GM18861 (cell line): ENCODE measurements around the gene NMT1.

ENCODE experiments used
- ATAC-seq: cut with Tn5 transposase; IDR thresholded peaks from one replicate; pipeline ENCODE4 v1.9.1; 2021; ENCODE audit not compliant: unreplicated experiment

NMT1 gene

GRCh38 chr17:45104029-45104428, 42.9 kb downstream of the NMT1 start:
- ATAC-seq: no peak

DNA sequence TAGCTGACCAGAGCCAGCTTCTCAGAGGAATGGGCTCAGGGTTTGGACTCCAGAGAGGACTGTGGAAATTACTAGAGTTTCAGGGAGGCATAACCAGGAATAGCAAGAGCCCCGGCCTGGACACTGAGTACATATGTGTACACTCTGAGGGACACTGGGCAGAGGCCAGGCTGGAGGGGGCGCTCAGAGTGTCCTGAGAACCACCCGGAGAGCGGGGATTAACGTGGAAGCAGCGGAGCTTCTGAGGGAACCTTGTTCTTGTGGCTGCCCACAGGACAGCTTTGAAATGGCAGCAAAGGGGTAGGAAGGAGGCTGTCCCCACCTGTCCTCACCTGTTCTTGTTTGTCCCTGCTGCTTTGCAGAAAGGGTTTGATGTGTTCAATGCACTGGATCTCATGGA, 43.4 kb downstream of the NMT1 start:
- ATAC-seq: no peak

GRCh38 chr17:45104907-45105624, 43.9 kb downstream of the NMT1 start:
- no peak for ATAC-seq

- no peak for ATAC-seq
These were observed 45.0 kb downstream of the NMT1 start for GRCh38 chr17:45106096-45106495.

- no peak for ATAC-seq
These were observed 45.5 kb downstream of the NMT1 start for GRCh38 chr17:45106582-45106981.

GRCh38 chr17:45107293-45108010, 46.3 kb downstream of the NMT1 start:
- no peak for ATAC-seq

- no peak for ATAC-seq
These were observed 46.9 kb downstream of the NMT1 start for GRCh38 chr17:45108051-45108450.

DNA sequence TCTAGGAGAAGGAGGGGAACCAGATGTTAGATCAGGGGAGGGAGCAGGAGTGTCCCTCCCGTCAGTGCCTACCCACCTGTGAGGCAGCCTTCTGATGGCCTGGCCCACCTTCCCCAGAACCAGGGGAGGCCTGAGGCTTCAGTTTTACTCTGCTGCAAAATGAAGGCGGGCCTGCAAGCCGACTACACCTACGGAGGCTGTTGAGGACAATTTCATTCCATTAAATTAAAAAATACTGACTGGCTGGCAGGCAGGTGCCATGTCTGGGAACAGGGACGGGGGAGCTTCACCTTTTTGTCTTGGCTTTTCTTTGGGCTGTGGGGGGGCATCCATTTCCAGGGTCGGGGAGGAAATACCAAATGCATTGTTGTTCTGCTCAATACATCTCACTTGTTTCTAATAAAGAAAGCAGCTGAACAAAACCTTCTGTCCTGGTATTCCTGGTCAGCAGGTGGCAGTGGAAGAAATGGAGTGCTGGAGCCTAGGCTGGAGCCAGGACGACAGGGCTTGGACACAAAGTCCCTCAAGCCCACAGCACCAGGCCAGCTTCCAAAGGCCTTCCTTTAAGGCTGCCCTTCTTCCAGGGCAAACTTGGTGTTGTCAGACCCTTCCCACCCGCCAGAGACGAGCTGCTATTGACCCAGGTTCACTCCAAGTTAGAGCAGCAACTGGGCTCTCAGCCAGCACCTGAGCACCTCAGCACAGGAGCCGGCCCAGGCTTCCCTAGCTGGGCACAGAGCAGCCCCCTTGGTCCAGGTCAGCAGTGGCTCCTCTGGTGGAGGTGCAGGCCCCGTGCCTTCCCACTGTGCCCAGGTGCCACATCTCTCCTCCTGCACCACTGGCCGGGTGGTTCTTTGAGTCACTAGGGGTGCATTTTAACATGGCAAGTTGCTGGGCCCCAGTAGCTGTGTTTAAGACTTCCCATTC, 47.7 kb downstream of the NMT1 start:
- ATAC-seq: no peak

GRCh38 chr17:45110676-45111611, 49.8 kb downstream of the NMT1 start:
- ATAC-seq: no peak

DNA sequence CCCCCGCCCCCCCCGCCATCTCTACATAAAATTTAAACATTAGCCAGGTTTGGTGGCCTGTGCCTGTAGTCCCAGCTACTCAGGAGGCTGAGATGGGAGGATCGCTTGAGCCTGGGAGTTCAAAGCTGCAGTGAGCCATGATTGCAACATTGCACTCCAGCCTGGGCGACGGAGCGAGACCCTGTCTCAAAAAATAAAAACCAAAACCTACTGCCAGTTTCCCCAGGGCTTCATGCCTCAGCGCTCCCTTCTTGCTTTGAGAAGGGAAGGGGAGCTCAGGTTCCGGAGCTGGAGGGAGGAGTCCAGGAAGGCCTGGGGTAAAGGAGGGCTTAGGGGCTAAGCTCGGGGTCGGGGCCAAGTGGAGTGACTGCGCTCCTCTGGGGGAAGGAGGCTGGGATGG, 50.7 kb downstream of the NMT1 start:
- no peak for ATAC-seq

DNA sequence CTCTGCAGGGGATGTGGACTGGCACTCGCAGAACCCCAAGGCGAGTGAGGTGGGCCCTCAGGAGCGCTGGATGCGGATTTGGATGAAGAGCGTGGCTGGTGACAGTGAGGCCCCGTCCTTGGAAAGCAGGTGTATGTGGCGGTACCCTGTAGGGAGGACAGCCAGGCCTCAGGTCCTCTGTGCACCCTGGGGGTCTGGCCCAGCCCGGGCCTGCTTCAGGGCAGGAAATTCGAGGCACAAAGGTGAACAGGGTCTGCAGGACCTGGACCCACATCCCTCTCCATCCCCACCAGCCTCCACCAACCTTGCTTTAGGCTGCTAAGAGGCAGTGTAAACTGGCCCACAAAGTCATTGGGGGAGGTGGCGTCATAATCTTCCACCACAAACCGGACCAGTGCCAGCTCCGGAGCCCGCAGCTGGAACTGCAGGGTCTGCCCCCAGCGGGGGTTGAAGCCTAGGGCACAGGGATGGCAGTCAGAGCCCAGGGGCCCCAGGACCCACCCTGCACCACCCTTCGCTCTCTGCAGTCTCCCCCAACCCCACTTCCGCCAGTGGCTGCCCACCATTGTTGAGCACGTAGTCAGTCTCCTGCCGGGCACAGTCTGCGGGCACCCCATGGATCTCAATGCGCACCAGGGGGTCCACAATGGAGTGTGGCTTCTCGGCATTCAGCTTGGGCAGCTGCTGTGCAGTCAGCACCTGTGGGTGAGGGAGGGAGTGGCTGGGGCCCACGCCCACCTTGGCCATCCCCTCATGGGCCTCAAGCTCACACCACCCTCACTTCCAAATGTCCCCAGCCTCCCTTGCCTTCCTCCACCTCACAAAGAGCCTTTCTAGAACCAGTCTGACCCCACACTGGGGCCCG, 51.7 kb downstream of the NMT1 start:
- ATAC-seq: no peak

GRCh38 chr17:45113424-45113754, 52.3 kb downstream of the NMT1 start:
- no peak for ATAC-seq

DNA sequence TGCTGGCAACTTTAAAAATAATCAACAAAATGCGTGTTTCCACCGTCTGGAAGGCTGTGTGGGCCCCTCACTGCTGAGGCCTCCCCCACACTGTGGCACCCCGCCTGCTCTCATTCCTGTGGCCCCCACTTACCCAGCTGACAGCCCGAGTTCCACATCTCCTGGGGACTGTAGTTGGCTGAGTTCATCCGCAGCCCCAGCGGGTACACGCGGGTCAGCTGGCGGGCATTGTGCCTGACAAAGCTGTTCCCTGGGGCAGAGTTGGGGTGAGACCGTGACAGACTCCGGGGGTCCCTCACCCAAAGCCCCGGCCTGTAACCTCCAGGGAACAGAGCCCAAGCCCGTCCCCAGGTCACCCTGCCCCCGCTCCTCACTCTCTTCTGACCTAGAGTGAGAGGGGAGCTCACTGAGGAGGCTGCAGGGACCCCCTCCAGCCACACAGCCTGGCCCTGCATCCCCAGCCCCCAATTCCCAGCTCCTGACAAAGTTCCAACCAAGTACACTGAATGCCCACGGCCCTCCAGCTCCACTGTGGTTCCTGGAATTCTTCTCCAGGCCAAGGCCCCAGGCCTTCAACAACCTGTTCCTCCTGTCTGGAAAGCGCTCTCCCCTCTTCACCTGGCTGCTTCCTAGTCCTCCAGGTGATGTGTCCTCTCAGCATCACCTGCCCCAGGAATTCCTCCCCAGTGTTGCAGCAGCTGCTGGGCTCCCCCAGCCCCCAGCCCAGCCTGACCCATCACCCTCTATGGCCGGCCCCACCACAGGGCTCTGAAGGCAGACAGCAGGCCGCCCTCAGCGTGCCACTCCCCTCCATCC, 53.2 kb downstream of the NMT1 start:
- ATAC-seq: no peak

GRCh38 chr17:45115015-45115625, 54.0 kb downstream of the NMT1 start:
- ATAC-seq: no peak

- no peak for ATAC-seq
These were observed 54.8 kb downstream of the NMT1 start for GRCh38 chr17:45115871-45116270.

DNA sequence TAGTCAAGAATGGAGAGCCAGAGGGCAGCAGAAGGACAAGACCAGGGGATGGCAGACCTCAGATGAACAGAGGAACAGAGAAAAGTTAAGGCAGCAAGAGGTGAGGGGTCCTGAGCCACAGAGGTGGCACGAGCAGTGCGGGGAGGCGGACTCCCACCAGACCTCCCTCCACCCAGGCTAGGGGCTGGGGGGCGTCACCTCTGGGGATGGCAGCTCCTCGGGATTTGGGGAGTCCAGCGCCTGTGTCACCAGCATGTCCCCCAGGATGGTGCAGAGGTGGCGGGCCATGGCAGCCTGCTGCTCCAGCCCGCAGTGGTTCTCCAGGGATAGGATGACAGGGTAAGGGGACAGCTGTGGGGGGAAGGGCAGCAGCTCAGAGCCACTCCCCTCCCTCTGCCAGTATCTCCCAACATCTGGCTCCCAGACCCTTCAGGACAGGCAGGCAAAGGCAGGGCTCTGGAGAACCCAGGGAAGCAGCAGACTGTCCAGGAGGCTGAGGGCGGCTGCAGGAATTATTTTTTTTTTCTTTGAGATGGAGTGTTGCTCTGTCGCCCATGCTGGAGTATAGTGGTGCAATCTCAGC, 55.4 kb downstream of the NMT1 start:
- ATAC-seq: no peak

DNA sequence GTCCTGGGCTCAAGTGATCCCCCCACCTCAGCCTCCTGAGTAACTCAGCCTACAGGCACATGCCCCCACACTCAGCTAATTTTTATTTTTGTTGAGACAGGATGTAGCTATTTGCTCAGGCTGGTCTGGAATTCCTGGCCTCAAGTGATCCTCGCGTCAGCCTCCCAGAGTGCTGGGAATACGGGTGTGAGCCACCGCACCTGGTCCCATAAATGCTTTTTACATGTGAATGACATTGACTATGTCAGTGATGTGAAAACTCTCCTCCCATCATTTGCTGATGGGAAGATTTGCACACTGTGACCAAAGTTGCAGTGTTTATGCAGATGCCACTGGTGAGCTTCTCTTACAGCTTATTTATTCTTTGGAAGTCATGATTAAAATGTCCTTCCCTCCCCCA, 56.2 kb downstream of the NMT1 start:
- ATAC-seq: no peak
